Activated T-helper 1 cell treated with Interleukin-2 at 50 U/mL for 16 hours (primary cell): Measurements from ENCODE around the gene NEURL1B.

Experiments
- DNase-seq: peaks from one replicate; pipeline ENCODE4 v3.0.0-alpha.2; 2020; ENCODE audit warnings: low read depth

The NEURL1B gene

DNA sequence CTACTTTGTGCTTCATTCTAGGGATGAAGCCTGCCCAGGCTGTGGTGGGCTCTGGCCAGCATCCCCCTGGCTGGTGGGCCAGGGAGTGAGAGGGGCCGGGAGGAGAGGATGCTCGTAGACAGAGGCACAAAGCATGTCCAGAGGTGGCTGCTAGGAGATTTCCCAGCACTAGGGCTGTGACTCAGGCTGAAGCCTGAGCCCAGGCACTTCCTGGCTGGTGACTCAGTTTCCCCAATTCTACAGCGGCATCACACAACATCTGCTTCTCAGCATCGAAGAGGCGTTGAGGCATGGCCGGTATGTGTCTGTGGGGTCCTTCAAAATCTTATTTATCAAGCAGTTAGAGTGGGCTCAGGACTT lies 74.3 kb downstream of the NEURL1B start:
- DNase-seq = no peak

DNA sequence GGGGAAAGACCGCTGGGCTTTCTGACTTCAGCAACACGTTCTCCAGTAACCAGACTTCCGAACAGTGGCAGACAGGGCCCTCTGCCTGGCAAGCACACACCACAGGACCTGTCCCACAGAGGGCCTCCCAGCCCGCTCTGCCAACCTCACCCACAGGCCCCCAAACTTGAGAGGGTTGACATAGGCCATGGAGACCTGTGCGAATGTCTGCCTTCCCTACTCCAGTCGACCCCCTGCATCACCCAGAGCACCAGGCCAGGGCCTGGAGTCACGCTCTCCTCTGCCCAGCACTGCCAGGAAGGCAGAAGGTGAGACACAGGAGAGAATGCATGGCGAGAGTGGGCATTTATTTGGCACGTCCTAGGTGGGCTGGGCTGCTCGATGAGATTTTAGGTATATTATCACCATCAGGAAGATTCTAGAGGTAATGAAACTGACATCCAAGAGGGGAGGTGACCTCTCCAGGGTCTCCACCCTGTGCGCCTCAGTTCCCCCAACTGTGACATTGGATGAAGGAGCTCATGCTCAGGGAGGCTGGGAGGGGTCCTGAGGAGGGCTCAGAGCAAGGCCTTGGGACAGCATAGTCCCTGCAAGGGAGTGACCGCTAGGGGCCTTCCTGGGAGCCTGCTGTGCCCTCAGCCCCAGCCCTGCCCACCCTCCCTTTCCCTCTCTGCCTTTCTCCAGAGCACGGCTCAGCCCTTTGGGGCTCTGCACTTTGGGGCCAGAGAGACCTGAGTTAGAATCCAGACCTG lies 75.0 kb downstream of the NEURL1B start:
- DNase-seq = no peak

DNA sequence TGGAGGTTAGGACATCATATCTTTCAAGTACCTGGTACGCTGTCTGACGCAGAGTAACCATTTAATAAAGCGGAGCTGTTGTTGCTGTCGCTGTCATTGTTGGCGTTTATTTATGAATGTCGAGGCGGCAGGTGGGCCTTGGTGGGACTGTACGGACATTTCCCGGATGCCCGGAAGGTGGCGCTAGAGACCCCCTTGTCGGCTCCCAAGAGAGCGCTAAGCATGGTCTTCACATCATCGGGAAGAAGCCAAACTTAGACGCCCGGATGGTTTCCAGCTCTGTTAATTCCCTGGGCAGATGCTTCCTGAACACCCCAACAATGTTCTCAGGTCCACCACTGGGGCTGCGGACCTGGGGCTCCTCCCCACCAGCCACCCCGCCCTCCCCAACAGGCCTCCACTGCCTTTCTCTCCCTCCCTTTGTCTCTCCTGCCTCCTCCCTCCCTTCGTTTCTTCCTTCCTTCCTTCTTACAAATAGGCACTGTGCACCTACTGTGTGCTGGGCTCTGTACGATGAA lies 75.8 kb downstream of the NEURL1B start:
- peak; percentile 66 for DNase-seq

DNA sequence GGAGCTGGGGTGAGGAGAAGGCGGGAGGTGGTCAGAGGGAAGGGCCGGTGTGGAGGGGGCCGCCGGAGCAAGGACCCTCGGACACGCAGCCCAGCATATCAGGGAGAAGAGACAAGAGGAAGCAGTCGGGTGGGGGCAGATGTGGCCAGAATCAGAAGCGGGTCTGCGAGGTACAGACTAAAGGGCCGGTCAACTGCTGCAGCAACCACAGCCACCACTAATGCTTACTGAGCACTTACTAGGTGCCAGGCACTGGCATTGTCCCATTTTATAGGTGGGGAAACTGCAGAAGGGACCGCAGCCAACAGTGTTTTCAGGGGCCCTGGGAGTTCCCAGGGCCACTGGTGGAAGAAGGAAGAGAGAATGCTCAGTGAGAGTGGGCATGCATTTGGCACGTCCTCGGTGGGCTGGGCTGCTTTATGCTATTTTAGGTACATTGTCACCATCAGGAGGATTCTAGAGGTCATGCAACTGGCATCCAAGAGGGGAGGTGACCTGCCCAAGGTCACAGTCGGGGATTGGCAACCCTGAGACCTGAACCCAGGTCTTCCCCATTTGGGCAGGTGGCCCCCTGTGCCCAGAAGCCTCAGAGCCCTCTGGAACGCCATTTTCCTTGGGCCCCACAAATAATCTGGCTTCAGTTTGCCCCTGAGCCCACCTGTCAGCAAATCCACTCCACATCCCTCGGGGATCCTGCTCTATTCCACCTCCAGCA lies 76.6 kb downstream of the NEURL1B start:
- no peak for DNase-seq

DNA sequence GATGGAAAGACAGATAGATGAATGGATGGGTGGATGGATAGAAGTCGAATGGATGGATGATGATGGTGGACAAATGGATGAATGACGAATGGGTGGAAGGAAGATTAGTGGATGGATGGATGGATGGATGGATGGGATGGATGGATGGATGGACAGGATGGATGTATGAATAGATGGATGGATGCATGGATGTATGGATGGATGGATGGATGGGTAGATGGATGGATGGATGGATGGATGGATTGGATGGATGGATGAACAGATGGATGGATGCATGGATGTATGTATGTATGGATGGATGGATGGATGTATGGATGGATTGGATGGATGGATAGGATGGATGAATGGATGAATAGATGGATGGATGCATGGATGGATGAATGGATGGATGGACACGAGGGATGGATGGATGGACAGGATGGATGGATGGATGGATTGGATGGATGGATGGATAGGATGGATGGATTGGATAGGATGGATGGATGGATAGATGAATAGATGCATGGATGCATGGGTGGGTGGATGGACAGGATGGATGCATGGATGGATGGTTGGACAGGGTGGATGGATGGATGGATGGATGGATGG lies 77.6 kb downstream of the NEURL1B start:
- DNase-seq = no peak

DNA sequence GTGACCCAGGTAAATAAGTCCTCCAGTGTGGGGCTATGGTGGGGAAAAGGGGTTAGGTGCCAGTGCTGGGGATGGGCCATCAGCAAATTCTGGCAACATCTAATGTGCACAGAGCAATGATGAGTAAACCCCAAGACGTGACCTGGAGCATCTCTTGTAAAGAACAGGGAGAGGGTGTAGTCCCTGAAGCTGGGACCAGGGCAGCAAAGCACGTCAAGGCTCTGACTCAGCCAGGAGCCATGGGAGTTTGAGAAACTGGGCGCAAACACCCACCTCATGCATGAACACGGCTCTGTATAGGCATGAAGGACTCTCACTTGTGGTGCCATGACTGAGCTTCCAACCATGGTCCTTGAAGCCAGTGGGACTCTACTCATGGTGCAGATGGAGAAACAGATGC lies 78.1 kb downstream of the NEURL1B start:
- no peak for DNase-seq

DNA sequence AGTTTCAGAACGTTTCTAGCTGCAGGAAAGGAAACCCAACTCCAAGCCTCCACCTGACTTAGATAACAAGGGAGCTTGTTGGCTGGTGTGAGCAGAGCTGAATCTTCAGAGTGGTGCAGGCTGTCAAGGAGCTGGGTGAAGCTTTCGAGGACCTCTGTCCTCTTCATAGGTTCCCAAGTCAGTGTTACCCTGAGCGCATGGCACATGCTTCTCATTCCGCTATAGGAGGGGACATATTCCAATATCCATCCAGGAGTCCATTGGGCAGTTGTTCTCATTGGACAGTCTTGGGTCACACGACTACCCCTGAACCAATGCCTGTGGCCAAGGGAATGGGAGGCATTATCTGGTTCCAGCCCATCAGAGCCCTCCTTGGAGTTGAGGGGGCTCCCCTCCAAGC lies 79.6 kb downstream of the NEURL1B start:
- DNase-seq = no peak

DNA sequence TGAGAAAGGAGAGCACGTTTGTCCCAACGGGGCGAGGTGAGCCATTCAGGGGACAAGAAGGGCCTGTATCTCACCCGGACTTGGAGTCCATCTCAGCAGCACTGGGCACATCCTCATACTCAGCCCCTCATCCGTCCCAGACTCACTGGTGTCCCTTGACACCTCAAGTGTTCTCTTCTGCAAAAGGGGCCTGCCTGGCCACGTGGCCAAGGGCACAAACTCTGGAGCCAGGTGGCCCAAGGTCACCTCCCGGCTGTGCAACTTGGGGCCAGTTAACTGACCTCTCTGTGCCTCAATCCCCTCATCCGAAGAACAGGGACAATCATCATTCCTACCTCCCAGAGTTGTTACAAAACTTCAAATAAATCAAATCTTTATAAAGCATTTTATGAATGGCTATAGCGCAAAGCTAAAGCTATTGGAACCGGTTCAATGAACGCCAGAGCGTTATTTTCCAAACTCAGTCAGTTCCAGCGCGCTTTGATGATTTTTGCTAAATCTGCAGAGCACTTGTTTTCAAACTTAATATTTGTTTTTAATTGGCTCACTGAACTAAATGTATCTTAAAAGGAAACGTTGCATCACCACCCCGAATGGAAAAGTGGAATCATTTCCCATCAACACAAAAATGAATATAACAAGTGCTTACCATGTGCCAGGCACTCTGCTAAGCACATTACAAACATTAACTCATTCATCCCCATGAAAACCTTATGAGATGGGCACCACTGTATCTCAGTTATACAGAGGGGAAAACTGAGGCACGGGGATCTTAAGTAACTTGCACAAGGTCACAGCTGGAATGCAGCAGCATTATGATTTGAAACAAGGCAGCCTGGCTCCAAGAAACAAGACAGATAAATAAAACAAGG lies 80.6 kb downstream of the NEURL1B start:
- no peak for DNase-seq

DNA sequence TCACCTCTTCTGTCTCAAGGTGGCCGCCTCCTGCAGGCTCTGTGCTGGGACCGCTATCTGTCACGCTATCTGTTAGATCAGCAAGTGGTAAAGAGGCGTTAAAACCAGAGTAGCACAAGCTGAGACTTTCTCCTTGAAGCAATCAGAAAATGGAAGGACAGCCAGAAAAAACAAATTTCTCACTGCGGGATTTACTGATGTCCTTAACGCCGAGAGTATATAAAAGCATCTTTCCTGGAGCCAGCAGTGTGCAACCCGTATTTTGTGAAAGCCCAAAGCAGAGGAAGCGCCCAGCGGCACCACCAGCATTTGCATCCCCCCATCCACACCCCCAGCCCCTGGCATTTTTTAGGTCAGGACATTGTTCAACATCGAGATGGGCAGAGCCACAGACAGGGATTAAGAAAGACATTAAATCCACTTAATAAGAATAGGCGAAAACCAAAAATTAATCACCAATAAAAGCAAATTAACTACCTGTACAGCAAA lies 81.3 kb downstream of the NEURL1B start:
- no peak for DNase-seq

DNA sequence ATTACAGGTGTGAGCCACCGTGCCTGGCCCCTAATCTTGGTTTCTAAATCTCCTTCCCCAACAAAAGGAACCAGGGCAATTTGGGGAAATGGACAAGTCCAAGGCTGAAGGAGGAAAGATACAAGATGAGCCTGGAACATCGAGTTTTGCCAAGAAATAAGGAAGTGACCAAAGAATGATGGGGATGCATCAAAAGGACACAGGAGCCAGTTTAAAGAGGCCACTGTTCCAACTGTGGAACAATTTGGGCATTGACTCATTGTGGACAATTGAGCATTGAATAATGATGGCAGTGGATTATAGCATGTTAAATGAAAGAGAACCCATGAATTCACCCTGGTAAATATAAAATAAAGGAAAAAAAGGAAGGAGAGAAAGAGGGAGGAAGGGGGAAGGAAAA lies 82.4 kb downstream of the NEURL1B start:
- no peak for DNase-seq

DNA sequence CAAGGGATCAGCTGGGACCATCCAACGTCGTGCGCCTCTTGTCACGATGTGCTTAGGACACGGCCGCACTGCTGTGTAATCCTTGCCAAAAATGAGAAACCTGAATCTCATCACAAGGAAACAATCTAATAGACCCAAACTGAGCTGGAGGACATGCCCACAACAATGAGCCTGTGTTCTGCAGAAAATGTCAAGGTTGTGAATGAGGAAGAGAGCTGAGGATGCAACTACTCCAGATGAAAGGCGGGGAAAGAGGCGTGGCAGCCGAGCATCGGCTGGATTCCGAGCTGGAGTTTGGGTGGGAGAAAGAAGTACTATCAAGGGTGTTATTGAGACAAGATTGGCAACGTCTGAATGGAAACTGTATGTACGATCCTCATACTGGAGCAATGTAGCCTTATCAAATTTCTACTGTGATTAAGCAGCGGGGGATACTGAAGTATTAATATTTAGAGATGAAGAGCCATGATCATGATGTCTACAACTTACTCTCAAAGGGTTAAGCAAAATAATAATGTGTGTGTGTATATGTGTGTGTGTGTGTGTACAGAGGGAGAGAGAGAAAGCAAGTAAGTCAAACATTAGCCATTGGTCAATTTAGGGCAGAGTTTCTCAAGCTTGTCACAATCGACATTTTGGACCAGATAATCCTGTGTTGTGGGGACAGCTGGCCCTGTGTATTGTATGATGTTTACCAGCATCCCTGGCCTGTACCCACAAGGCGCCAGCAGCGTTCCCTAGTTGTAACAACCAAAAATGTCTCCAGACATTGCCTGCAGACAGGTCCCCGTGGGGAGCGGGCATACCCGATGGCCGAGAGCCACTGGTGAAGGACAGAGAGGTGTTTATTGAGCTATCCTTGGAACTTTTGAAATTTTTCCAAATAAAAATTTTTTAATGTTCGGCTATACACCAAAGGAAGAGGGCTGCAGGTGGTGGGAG lies 83.5 kb downstream of the NEURL1B start:
- no peak for DNase-seq

DNA sequence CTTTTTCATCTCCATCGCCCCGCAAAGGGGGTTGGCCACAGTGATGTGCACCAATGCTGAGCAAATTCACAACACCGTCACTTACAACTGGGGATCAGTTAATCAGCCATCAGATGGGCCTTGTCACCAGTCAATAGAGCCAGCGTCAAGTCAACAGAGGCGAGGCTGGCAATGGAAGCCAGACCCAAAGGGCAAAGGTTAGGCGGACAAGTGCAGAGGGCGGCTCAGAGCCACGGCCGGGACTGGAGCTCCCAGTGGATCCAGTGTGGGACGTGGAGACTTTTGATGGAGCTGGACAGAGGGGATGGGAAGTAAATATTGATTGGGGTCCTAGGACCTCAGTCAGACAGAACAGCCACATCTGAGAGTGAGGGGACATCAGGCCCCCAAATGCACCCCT lies 84.2 kb downstream of the NEURL1B start:
- no peak for DNase-seq

DNA sequence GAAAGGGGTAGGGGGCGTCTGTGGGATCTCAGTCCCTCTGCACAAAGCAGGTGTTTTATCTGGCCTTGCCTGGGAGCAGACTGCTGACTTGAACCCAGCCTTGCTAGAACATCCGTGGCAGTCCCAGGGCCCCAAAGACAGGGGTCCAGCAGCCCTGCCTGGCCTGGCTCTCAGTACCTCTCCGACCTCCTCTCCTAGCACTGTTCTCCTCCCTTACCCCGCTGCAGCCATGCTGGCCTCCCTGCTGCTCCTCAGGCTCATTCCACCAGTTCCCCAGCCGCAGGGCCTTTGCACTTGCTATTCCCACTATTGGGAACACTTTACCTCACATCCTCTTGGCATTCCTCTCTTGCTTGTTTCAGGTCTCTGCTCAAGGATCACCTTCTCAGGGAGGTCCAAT lies 84.7 kb downstream of the NEURL1B start:
- DNase-seq = no peak

DNA sequence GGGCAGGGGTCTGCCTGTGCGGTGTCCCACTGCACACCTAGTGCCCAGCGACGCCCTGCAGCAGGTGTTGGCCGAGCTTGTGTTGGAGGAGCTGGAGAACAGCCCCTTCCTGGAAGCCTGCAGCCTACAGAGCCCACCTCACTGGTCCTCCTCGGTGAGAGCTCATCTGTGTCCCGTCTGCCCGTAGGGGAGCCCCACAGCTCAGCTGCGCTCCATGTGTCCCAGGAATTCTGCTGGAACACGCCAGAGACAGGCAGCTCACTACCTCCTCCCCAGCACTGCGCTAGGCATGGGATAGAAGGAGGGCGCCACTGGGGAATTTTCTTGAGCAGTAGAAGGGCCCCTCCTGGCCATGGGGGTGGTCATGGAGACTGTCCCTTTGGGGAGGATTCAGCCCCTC lies 85.9 kb downstream of the NEURL1B start:
- DNase-seq = no peak

DNA sequence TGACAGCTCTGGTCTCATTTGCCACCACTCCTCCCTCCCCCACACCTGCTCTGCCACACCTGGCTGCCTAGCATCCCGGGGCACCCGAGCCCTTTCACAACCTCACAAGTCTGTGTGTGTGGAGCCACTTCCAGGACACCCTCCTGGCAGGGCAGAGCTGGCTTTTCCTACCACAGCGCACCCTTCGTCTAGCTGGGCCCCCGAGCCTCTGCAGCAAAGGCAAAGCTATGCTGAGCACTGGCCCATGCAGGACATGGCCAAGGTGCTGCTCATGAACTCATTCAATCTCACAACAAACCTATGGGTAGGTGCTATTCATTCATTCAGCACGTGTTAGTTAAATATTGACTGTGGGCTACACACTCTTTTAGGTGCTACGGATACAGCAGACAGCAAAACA lies 86.5 kb downstream of the NEURL1B start:
- DNase-seq = no peak

DNA sequence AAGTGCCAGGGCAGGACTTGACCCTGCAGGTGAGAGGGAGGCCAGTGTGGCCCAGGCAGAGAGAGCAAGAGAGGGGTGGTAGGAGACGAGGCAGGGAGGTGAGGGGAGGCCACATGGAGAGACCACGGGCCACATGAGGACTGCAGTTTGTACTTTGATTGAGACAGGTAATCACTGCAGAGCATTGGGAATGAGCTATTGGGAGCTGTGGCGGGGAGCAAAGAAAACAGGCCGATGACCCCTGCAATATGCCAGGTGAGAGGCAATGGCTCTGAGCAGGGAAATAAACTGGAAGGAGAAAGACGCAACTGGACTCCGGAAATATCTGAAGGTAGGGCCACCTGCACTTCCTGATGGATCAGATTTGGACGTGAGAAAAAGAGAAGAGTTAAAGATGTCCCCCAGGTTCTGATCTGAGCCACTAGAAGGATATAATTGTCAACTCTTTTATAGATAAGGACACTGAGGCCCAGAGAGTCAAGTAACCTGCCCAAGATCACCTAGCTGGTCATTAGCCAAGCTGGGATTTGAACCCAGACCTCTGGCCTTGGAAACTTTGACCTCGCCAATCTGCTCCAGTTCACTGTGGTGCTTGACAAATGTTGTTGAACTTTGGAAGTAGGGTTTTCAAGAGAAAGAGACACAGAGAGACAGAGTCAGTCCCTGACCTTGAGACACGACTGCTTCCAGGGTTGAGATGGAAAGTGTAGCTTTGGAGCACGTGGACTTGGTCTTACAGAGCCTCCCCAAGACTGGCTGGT lies 87.6 kb downstream of the NEURL1B start:
- DNase-seq = no peak

DNA sequence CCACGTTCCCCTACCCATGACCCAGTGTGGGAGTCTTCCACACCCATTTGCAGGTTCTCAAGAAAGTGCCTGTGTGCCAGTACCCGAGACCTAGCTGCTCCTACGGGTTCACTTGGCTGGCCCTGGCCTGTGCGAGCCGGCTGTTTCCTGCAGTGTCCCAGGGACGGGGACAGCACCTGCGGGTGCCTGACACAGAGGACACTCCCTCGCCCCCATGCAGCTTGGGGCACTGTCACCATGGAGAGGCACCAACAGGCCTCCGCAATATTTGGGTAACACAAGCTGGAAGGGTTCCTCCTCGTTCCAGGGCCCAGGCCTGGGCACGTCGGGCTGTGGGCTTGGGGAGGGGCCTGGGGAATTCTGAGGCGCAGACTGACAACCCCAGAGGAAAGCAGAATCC lies 88.5 kb downstream of the NEURL1B start:
- DNase-seq = no peak

DNA sequence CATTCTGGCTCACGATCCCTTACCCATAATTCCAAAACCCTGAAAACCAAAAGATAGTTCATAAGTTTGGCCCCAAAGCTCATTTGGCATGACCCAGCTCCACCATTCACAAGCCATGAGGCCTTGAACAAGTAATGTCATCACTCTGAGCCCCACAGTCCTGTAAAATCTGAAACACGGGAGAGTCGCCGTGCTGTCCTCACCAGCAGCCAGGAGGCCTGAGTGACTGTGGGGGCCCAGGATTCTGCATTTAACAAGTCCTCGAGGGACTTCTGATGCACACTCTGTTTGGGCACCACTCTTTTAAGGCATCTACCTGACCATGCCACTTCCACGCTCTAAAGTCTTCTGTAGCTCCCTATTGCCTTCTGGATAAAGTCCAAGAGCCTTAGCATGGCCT lies 89.2 kb downstream of the NEURL1B start:
- no peak for DNase-seq

DNA sequence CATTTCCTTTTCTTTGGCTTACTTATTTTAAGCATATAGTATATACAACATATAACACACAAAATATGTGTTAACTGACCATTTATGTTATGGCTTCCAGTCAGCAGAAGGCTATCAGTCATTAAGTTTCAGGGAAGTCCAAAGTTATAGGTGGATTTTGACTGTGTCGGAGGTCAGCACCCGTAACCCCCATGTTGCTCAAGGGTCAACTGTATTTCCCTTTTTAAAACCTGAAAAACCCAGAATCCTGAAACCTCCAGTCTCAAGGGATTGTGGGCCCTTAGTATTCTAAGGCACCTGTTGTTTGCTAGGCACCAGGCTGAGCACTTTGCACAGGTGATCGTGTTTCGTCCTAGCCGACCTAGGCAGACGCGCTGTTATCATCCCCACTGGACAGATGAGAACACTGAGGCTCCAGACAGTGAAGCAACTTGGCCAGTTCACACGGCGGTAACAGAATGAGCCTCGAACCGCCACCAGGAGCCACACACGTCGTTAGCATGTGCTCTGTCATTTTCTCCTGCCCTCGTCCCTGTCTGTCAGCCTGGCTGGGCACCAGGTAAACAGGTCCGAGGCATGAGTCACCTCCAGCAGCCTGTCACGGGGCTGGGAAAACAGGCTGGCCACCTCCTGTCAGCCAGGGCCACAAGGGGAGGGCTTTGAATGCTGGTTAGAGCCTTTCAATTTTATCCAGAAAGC lies 90.1 kb downstream of the NEURL1B start:
- DNase-seq = no peak

DNA sequence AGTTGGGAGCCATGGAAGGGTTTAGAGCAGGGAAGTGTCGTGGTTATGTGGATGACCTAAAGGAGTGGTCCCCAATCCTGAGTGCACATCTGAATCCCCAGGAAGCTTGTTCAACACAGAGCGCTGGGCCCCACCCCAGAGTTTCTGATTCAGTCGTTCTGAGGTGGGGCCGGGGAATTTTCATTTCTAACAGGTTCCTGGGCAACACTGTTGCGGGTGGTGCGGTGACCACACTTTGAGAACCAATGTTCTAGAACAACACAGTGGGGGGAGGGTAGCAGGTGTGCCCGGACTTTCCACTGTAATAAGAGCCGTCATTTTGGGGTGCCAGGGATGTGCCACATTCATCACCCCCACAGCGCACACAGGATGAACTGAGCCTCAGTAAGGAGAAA lies 90.6 kb downstream of the NEURL1B start:
- DNase-seq = no peak
